Esophagus squamous epithelium (tissue), 4 donors: ENCODE measurements around the gene ZNF814.
"Not testable (repeated sequence)": the region's sequence is repeated elsewhere in the genome, so short reads cannot be mapped to it uniquely, and the experiment has no call there.

ENCODE experiments used
- CTCF ChIP-seq, 6 experiments: fragments of 450-650 bp in 4 of 6; fragments of 200-600 bp in 2 of 6; sonication (generic) in 2 of 6; IDR thresholded peaks; one replicate each; pipeline ENCODE4 v1.5.1; 2016 to 2019; ENCODE audit warnings: antibody characterized with exemption in 6 of 6, mild to moderate bottlenecking in 4 of 6, moderate library complexity in 4 of 6
- POLR2A ChIP-seq, 4 donors: fragments of 450-650 bp; IDR thresholded peaks; one replicate each; pipeline ENCODE4 v1.6.1; 2017; ENCODE audit warnings: antibody characterized with exemption in 4 of 4, mild to moderate bottlenecking in 4 of 4, moderate library complexity in 3 of 4

GRCh38 chr19:57823155-57823554, 65.7 kb downstream of the ZNF814 start:
- TF ChIP-seq CTCF, POLR2A (IDR thresholded peaks at IDR 0.05): not testable (repeated sequence)
